Amniotic stem cell (primary cell): ENCODE measurements around the gene VWA3B.
"Not testable (repeated sequence)": the region's sequence is repeated elsewhere in the genome, so short reads cannot be mapped to it uniquely, and the experiment has no call there.

Source experiments
- DNase-seq: peaks from one replicate; lab custom pipeline; 2025; lab: John Stamatoyannopoulos, UW

Gene VWA3B

GRCh38 chr2:98088261-98088660 lies 1.3 kb downstream of the VWA3B start:
- DNase-seq: no peak

GRCh38 chr2:98089941-98090340 lies 3.0 kb downstream of the VWA3B start:
- no peak for DNase-seq

GRCh38 chr2:98090951-98091350 lies 4.0 kb downstream of the VWA3B start:
- DNase-seq: no peak

GRCh38 chr2:98091738-98092137 lies 4.8 kb downstream of the VWA3B start:
- DNase-seq: no peak

- no peak for DNase-seq
Measured at GRCh38 chr2:98093146-98093545, 6.2 kb downstream of the VWA3B start.

GRCh38 chr2:98093611-98094010 lies 6.6 kb downstream of the VWA3B start:
- no peak for DNase-seq

GRCh38 chr2:98099939-98100743 lies 13.2 kb downstream of the VWA3B start:
- DNase-seq: no peak

- DNase-seq: not testable (repeated sequence)
Measured at GRCh38 chr2:98102315-98102714, 15.3 kb downstream of the VWA3B start.

GRCh38 chr2:98102878-98103277 lies 15.9 kb downstream of the VWA3B start:
- DNase-seq: no peak

GRCh38 chr2:98108110-98108509 lies 21.1 kb downstream of the VWA3B start:
- no peak for DNase-seq

GRCh38 chr2:98110741-98111140 lies 23.8 kb downstream of the VWA3B start:
- DNase-seq: no peak

GRCh38 chr2:98114643-98115330 lies 27.8 kb downstream of the VWA3B start:
- no peak for DNase-seq

GRCh38 chr2:98118161-98118560 lies 31.2 kb downstream of the VWA3B start:
- no peak for DNase-seq

- no peak for DNase-seq
Measured at GRCh38 chr2:98118852-98119251, 31.9 kb downstream of the VWA3B start.

- DNase-seq: no peak
Measured at GRCh38 chr2:98121149-98121548, 34.2 kb downstream of the VWA3B start.

GRCh38 chr2:98122524-98122923 lies 35.6 kb downstream of the VWA3B start:
- DNase-seq: no peak

GRCh38 chr2:98123286-98123685 lies 36.3 kb downstream of the VWA3B start:
- no peak for DNase-seq

- DNase-seq: no peak
Measured at GRCh38 chr2:98126061-98126460, 39.1 kb downstream of the VWA3B start.

- DNase-seq: no peak
Measured at GRCh38 chr2:98127229-98127989, 40.4 kb downstream of the VWA3B start.

GRCh38 chr2:98128556-98129109 lies 41.7 kb downstream of the VWA3B start:
- DNase-seq: no peak

GRCh38 chr2:98130073-98130472 lies 43.1 kb downstream of the VWA3B start:
- not testable (repeated sequence) for DNase-seq
